ENCODE results near the gene CNMD. TPM values are rescaled to one million over a fixed set of nuclear protein-coding genes. Genes with fewer than 3 reads are reported as not detected.

The CNMD gene
- total RNA-seq, 3 donors from 2014 or later, result 0.26 TPM; not detected in 2

DNA sequence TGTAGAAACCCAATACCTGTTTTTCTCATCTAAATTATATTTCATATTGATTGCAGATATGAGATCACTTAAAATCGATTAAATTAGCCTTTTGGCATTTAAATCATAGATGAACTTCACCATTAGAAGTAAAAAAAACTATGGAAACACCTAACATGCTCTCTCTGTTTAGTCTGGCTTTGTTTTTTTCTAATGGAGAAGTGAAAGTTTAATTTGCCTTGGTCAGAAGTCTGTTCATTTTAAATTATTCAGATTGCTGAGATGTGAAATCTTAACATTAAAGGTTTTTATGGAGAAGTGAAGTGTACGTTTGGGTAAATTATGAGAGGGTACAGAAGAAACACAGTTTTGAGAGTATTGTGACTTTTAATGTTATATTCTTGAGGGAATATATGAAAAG, 80.3 kb downstream of the CNMD start:
- Histone ChIP-seq H3K9me3 (no peaks in the 10 kb centered on the region), H3K4me1 (ENCODE audit: low read depth) (peaks cover 5% of the 10 kb centered on the region), H3K4me3 (no peak overlapping the region), H3K36me3 (ENCODE audit: low read depth) (peaks cover 3% of the 10 kb centered on the region)
- intact Hi-C loops (cut with DNase I, micrococcal nuclease), result no loop called here
- DNase-seq, result no peak
- TF ChIP-seq CTCF (IDR thresholded peaks at IDR 0.05), result no peak
- no peak for ATAC-seq

Other genes starting within 250 kb of the CNMD start
- 1 to 10 TPM; 4.5 to 5.2 (median 5.0) TPM for gene HNRNPA1L2, start 97.4 kb downstream of the CNMD start, total RNA-seq
- gene SUGT1, start 87.0 kb downstream of the CNMD start, total RNA-seq, result 10 to 100 TPM; 41.3 to 57.7 (median 44.6) TPM
- under 1 TPM; 0.12 to 0.38 (median 0.17) TPM for gene PCDH8, start 108.8 kb upstream of the CNMD start, total RNA-seq

Data from mucosa of descending colon (tissue), 3 donors.